B cell (primary cell): ENCODE results near the gene VOPP1. TPM values are rescaled to one million over a fixed set of nuclear protein-coding genes. Genes with fewer than 3 reads are reported as not detected.

ENCODE experiments used
- ATAC-seq: fragments of 200-7000 bp; cut with Tn5 transposase; one replicate; pipeline ENCODE4 v1.10.0; 2021; ENCODE audit warnings: low read depth, mild to moderate bottlenecking, moderate number of reproducible peaks, moderate library complexity
- CTCF ChIA-PET: fragments of 350-600 bp; sonication (Branson Sonifier 250); formaldehyde crosslinking; loops from one replicate; lab custom pipeline; 2021; ENCODE audit warnings: antibody characterized with exemption, inconsistent platforms; lab: Charles Lee
- POLR2A ChIA-PET: fragments of 350-600 bp; sonication (Branson Sonifier 250); formaldehyde crosslinking; loops from one replicate; lab custom pipeline; 2021; ENCODE audit warnings: antibody characterized with exemption; lab: Charles Lee
- DNase-seq: peaks from one replicate; pipeline ENCODE4 v3.0.0; 2013
- H2AFZ ChIP-seq: 2 replicates; pipeline ENCODE4 v1.6.1; 2012; ENCODE audit warnings: mild to moderate bottlenecking, low read depth, low read length; ENCODE audit not compliant: insufficient read depth, poor library complexity, severe bottlenecking
- H3K27ac ChIP-seq, 2 donors: 1 replicate in 1 of 2; 2 replicates in 1 of 2; pipeline ENCODE4 v1.5.1; 2012 to 2013; ENCODE audit warnings: low read length in 2 of 2, mild to moderate bottlenecking in 2 of 2, moderate library complexity in 1 of 2
- H3K27me3 ChIP-seq, 4 experiments: fragments of 200-600 bp in 1 of 4; sonication (generic) in 1 of 4; replicated peaks in 1 of 4; 1 replicate in 2 of 4; 2 replicates in 2 of 4; pipeline versions ENCODE4 v1.6.1 to v1.7.0; 2013 to 2016; ENCODE audit warnings: low read length in 3 of 4, mild to moderate bottlenecking in 2 of 4, mixed read lengths in 1 of 4, moderate library complexity in 1 of 4; ENCODE audit not compliant: insufficient read depth in 4 of 4, control insufficient read depth in 3 of 4; ENCODE audit errors: control extremely low read depth in 1 of 4
- H3K36me3 ChIP-seq, 2 experiments: replicated peaks in 1 of 2; 1 replicate in 1 of 2; 2 replicates in 1 of 2; pipeline versions ENCODE4 v1.6.1 to v1.7.1; 2013; ENCODE audit warnings: low read length in 1 of 2; ENCODE audit not compliant: insufficient read depth in 2 of 2, control insufficient read depth in 1 of 2; ENCODE audit errors: control extremely low read depth in 1 of 2, extremely low read depth in 1 of 2
- H3K4me1 ChIP-seq, 2 donors: fragments of 200-600 bp in 1 of 2; sonication (generic) in 1 of 2; 1 replicate in 1 of 2; 2 replicates in 1 of 2; pipeline versions ENCODE4 v1.5.1 to v1.6.1; 2013 to 2017; ENCODE audit warnings: low read length in 2 of 2; ENCODE audit not compliant: control insufficient read depth in 2 of 2, insufficient read depth in 2 of 2
- H3K4me2 ChIP-seq: replicated peaks from 2 replicates; pipeline ENCODE3; 2012; ENCODE audit warnings: mild to moderate bottlenecking, low read depth, low read length; ENCODE audit not compliant: poor library complexity, severe bottlenecking
- H3K4me3 ChIP-seq, 5 experiments: fragments of 200-600 bp in 1 of 5; sonication (generic) in 1 of 5; 1 replicate in 3 of 5; 2 replicates in 2 of 5; pipeline versions ENCODE4 v1.5.1 to v1.7.0; 2011 to 2016; ENCODE audit warnings: low read length in 4 of 5, mild to moderate bottlenecking in 4 of 5, low read depth in 2 of 5, control low read depth in 1 of 5, moderate library complexity in 1 of 5; ENCODE audit not compliant: insufficient read depth in 1 of 5; ENCODE audit errors: control extremely low read depth in 1 of 5, extremely low read depth in 1 of 5
- H3K79me2 ChIP-seq: fragments of 200-600 bp; sonication (generic); one replicate; pipeline ENCODE4 v1.6.0; 2016; ENCODE audit warnings: low read length; ENCODE audit not compliant: control insufficient read depth, insufficient read depth
- H3K9ac ChIP-seq: fragments of 200-600 bp; sonication (generic); 2 replicates; pipeline ENCODE4 v1.6.1; 2017; ENCODE audit warnings: mild to moderate bottlenecking, low read length, moderate library complexity
- H3K9me3 ChIP-seq, 3 donors: one replicate each; pipeline versions ENCODE4 v1.6.1 to v1.7.1; 2013; ENCODE audit warnings: low read length in 2 of 3; ENCODE audit not compliant: control insufficient read depth in 2 of 3, insufficient read depth in 1 of 3; ENCODE audit errors: control extremely low read depth in 1 of 3
- H4K20me1 ChIP-seq: 2 replicates; pipeline ENCODE4 v1.6.0; 2012; ENCODE audit warnings: mild to moderate bottlenecking, low read length; ENCODE audit not compliant: insufficient read depth, control insufficient read depth, poor library complexity, severe bottlenecking
- H3K27ac Mint-ChIP-seq: one replicate; pipeline ENCODE4 v1.8.0; 2021; ENCODE audit warnings: mixed read lengths
- H3K27me3 Mint-ChIP-seq: one replicate; pipeline ENCODE4 v1.8.0; 2021; ENCODE audit warnings: mixed read lengths
- H3K4me1 Mint-ChIP-seq: one replicate; pipeline ENCODE4 v1.8.0; 2021; ENCODE audit warnings: mixed read lengths
- H3K4me3 Mint-ChIP-seq: one replicate; pipeline ENCODE4 v1.8.0; 2021; ENCODE audit warnings: mixed read lengths
- H3K9me3 Mint-ChIP-seq: one replicate; pipeline ENCODE4 v1.8.0; 2022; ENCODE audit warnings: mixed read lengths; ENCODE audit not compliant: insufficient read depth
- EZH2 ChIP-seq: IDR thresholded peaks from 2 replicates; pipeline ENCODE4 v1.6.1; 2012; ENCODE audit warnings: borderline replicate concordance, low read depth, mild to moderate bottlenecking, moderate library complexity, low read length; ENCODE audit not compliant: insufficient read depth, poor library complexity, severe bottlenecking
- WGBS: methylation state at CpG from one replicate; pipeline ENCODE4 v1.1.5; 2013; ENCODE audit warnings: missing lambda C conversion rate; ENCODE audit not compliant: insufficient coverage; 5-methylcytosine and 5-hydroxymethylcytosine counted together
- intact Hi-C: fragments of 100-400 bp; cut with micrococcal nuclease; formaldehyde crosslinking; loops from one replicate; pipeline ENCODE4 v1.10.0; 2022
- polyA plus RNA-seq: library from polyadenylated mRNA; depleted of rRNA; stranded (reverse); fragments of >200 nt; gene quantifications from 2 replicates; pipeline ENCODE4 v1.2.3, GENCODE V29; 2012
- total RNA-seq, 2 donors: library from RNA; stranded (reverse); fragments of 120-200 nt in 1 of 2; gene quantifications; 1 replicate in 1 of 2; 2 replicates in 1 of 2; pipeline versions ENCODE4 v1.2.3 to v1.2.4, GENCODE V29; 2013 to 2022
- TF ChIP-seq, protein P1 (sequence below): fragments of 200-600 bp; IDR thresholded peaks from one replicate; pipeline ENCODE4 v1.8.0; 2022; ENCODE audit warnings: antibody characterized with exemption, mild to moderate bottlenecking

VOPP1 gene
- total and polyA plus RNA-seq, 2 donors (not counting 1 experiment from before 2014, with no cell fraction given) = 53.2 to 256 TPM

DNA sequence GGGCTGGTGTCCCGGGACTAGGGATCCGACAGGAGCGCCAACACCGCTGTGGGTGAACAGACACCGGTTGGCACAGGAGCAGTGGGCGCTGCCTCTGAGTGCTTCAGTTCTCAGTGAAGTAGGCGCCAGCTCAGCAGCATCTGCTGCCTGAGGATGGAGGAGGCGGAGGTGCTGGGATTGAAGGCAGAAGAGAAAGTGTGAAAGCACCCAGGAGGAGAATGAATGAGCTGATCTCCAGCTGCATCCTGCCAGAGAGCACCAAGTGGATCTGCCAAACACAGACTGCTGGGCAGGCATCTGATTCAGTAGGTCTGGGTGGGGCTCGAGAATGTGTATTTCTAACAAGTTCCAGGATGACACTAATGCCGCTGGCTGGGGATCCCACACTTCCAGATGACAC lies 132.7 kb downstream of the VOPP1 start:
- 74% methylated on average over 10 of the region's 10 CpGs for WGBS
- H3K4me3 ChIP-seq = no peak overlapping the region
- H3K4me1 Mint-ChIP-seq = peaks cover 6% of the 10 kb centered on the region
- H4K20me1 ChIP-seq = no peaks in the 10 kb centered on the region
- H3K27me3 Mint-ChIP-seq = no peaks in the 10 kb centered on the region
- no peaks in the 10 kb centered on the region for H3K79me2 ChIP-seq
- H3K9ac ChIP-seq = no peak overlapping the region
- no peak overlapping the region for H3K4me3 Mint-ChIP-seq
- H3K4me2 ChIP-seq = no peak overlapping the region
- DNase-seq = no peak
- intact Hi-C loops = loop anchor here (10.0 kb wide), 1 partner anchor 635 kb away; no protein-coding TSS in a partner anchor
- H2AFZ ChIP-seq = no peak overlapping the region
- no peak for TF ChIP-seq EZH2
- H3K36me3 ChIP-seq = no peaks in the 10 kb centered on the region
- H3K9me3 ChIP-seq = no peaks in the 10 kb centered on the region
- no peak for ATAC-seq
- ChIA-PET POLR2A (no interaction called here), CTCF (interaction anchor here (1.0 kb wide), 1 partner anchor 13 kb away, joined by 3 read pairs; no protein-coding TSS in a partner anchor)
- H3K4me1 ChIP-seq = no peaks in the 10 kb centered on the region
- H3K27me3 ChIP-seq = no peaks in the 10 kb centered on the region
- H3K27ac Mint-ChIP-seq = no peak overlapping the region
- H3K27ac ChIP-seq = no peak overlapping the region
- H3K9me3 Mint-ChIP-seq = no peaks in the 10 kb centered on the region

DNA sequence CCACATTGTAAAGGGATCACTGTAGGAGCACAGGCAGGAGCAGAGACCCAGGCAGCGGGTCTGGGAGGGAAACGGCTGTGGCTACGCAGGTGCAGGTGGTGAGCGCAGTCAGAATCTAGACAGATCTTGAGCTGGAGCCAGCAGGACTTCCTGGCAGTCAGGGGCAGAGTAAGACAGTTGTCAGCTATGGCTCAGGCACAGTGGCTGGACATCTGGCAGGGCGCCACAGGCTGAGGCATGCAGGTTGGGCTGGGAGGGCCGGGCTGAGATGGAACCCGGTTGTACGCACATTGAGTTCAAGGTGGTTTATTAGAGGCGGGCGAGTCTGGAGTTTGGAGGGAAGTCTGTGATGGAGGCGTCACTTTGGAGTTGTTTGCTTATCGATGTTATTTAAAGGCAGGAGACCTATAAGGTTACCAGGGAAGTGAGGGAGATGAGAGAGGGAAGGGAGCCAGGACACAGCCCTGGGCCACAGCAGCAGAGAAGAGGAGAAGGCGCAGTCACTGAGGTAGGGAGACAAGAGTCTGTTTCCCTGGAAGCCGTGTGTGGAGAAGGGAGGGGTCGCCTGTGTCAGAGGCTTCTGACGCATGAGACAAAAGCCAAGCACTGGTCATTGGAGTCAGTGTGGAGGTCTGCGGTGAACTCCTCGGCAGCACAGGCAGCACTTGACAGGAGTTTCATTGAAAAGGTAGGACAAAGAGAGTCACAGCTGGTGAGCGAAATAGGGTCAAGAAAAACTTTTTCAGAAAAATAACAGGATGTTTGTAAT lies 133.4 kb downstream of the VOPP1 start:
- no peak overlapping the region for H3K4me3 ChIP-seq
- Mint-ChIP-seq H3K27ac (no peak overlapping the region), H3K4me3 (no peak overlapping the region)

More for the DNA sequence above, 133.4 kb downstream of the VOPP1 start:
- CTCF ChIA-PET = interaction anchor here (1.0 kb wide), 1 partner anchor 14 kb away, joined by 3 read pairs; no protein-coding TSS in a partner anchor
- Histone ChIP-seq H3K27me3 (no peaks in the 10 kb centered on the region), H3K4me2 (no peak overlapping the region), H3K9ac (no peak overlapping the region), H3K27ac (no peak overlapping the region), H3K79me2 (no peaks in the 10 kb centered on the region), H3K4me1 (no peaks in the 10 kb centered on the region), H3K36me3 (no peaks in the 10 kb centered on the region), H4K20me1 (no peaks in the 10 kb centered on the region), H3K9me3 (no peaks in the 10 kb centered on the region), H2AFZ (no peak overlapping the region)
- intact Hi-C loops = loop anchor here (10.0 kb wide), 1 partner anchor 636 kb away; no protein-coding TSS in a partner anchor
- DNase-seq = no peak
- ATAC-seq = no peak
- POLR2A ChIA-PET = no interaction called here
- TF ChIP-seq, protein P1, sequence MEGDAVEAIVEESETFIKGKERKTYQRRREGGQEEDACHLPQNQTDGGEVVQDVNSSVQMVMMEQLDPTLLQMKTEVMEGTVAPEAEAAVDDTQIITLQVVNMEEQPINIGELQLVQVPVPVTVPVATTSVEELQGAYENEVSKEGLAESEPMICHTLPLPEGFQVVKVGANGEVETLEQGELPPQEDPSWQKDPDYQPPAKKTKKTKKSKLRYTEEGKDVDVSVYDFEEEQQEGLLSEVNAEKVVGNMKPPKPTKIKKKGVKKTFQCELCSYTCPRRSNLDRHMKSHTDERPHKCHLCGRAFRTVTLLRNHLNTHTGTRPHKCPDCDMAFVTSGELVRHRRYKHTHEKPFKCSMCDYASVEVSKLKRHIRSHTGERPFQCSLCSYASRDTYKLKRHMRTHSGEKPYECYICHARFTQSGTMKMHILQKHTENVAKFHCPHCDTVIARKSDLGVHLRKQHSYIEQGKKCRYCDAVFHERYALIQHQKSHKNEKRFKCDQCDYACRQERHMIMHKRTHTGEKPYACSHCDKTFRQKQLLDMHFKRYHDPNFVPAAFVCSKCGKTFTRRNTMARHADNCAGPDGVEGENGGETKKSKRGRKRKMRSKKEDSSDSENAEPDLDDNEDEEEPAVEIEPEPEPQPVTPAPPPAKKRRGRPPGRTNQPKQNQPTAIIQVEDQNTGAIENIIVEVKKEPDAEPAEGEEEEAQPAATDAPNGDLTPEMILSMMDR = no peak
- TF ChIP-seq EZH2 = no peak
- Mint-ChIP-seq H3K9me3 (no peaks in the 10 kb centered on the region), H3K4me1 (peaks cover 6% of the 10 kb centered on the region), H3K27me3 (no peaks in the 10 kb centered on the region)
- WGBS = 69% methylated on average over 19 of the region's 19 CpGs
